ENCODE measurements around the gene DCD. TPM values are rescaled to one million over a fixed set of nuclear protein-coding genes. Genes with fewer than 3 reads are reported as not detected.
A peak's percentile ranks its signal among the peaks of the same experiment; 100 is the strongest.
"Not testable (repeated sequence)": the region's sequence is repeated elsewhere in the genome, so short reads cannot be mapped to it uniquely, and the experiment has no call there.

DCD gene
- total RNA-seq, 6 donors from 2014 or later, result not detected

- H3K36me3 ChIP-seq, result no peaks in the 10 kb centered on the region
- no peak overlapping the region for H3K4me3 ChIP-seq
- no peaks in the 10 kb centered on the region for H3K27me3 ChIP-seq
- DNase-seq, result no peak
- H3K9me3 ChIP-seq, result no peaks in the 10 kb centered on the region
- peak in 1 of 2 donors; percentile 8 for ATAC-seq (ENCODE audit: low FRiP score in 2 of 2)
- no peak overlapping the region for H3K27ac ChIP-seq
- 39 to 53% methylated on average over 3 of the region's 3 CpGs for WGBS, 2 donors
- peaks cover 0 to 9% (median 7%) of the 10 kb centered on the region in 4 donors for H3K4me1 ChIP-seq
- TF ChIP-seq EP300 (IDR thresholded peaks at IDR 0.05) (no peak), CTCF (IDR thresholded peaks at IDR 0.05) (peak in 5 of 6 experiments; percentile 15 to 38 (median 28))
Observed at GRCh38 chr12:54680374-54680773, 32.2 kb upstream of the DCD start.

GRCh38 chr12:54678131-54678530, 30.0 kb upstream of the DCD start:
- Histone ChIP-seq H3K27ac (no peak overlapping the region), H3K36me3 (no peaks in the 10 kb centered on the region), H3K27me3 (no peaks in the 10 kb centered on the region), H3K9me3 (no peaks in the 10 kb centered on the region), H3K4me1 (no peaks in the 10 kb centered on the region), H3K4me3 (no peak overlapping the region)
- TF ChIP-seq EP300 (IDR thresholded peaks at IDR 0.05), result no peak
- TF ChIP-seq CTCF (IDR thresholded peaks at IDR 0.05), result no peak
- no peak for TF ChIP-seq POLR2AphosphoS5 (IDR thresholded peaks at IDR 0.05)
- no peak for TF ChIP-seq POLR2A (IDR thresholded peaks at IDR 0.05)
- ATAC-seq (ENCODE audit: low FRiP score in 2 of 2) (no peak), DNase-seq (no peak)
- WGBS, 2 donors, result 78 to 92% methylated on average over 5 of the region's 5 CpGs

- no peaks in the 10 kb centered on the region for H3K36me3 ChIP-seq
- no peak for TF ChIP-seq POLR2AphosphoS5 (IDR thresholded peaks at IDR 0.05)
- ATAC-seq (ENCODE audit: low FRiP score in 2 of 2) (no peak), DNase-seq (no peak)
- no peaks in the 10 kb centered on the region for H3K27me3 ChIP-seq
- H3K27ac ChIP-seq, result no peak overlapping the region
- H3K9me3 ChIP-seq, result no peaks in the 10 kb centered on the region
- no peaks in the 10 kb centered on the region for H3K4me1 ChIP-seq
- WGBS, 2 donors, result 81 to 85% methylated on average over 5 of the region's 5 CpGs
- H3K4me3 ChIP-seq, result no peak overlapping the region
Observed at GRCh38 chr12:54667945-54668344, 19.8 kb upstream of the DCD start.

GRCh38 chr12:54666008-54666407, 17.8 kb upstream of the DCD start:
- Histone ChIP-seq H3K4me1 (no peaks in the 10 kb centered on the region), H3K9me3 (no peaks in the 10 kb centered on the region), H3K27ac (no peak overlapping the region), H3K27me3 (no peaks in the 10 kb centered on the region), H3K4me3 (no peak overlapping the region), H3K36me3 (no peaks in the 10 kb centered on the region)
- 60 to 69% methylated on average over 3 of the region's 3 CpGs for WGBS, 2 donors
- ATAC-seq (ENCODE audit: low FRiP score in 2 of 2), result no peak
- no peak for TF ChIP-seq CTCF (IDR thresholded peaks at IDR 0.05)
- TF ChIP-seq POLR2AphosphoS5 (IDR thresholded peaks at IDR 0.05), result no peak
- TF ChIP-seq EP300 (IDR thresholded peaks at IDR 0.05), result no peak
- TF ChIP-seq POLR2A (IDR thresholded peaks at IDR 0.05), result no peak
- no peak for DNase-seq

- not testable (repeated sequence) for H3K9me3 ChIP-seq; ATAC-seq (ENCODE audit: low FRiP score in 2 of 2); H3K27me3 ChIP-seq; H3K36me3 ChIP-seq; H3K4me3 ChIP-seq; DNase-seq; H3K4me1 ChIP-seq; H3K27ac ChIP-seq
- 78 to 81% methylated on average over 3 of the region's 3 CpGs for WGBS, 2 donors
Observed at GRCh38 chr12:54665022-54665635, 17.0 kb upstream of the DCD start.

GRCh38 chr12:54663603-54664002, 15.4 kb upstream of the DCD start:
- Histone ChIP-seq H3K36me3 (no peaks in the 10 kb centered on the region), H3K4me3 (no peak overlapping the region), H3K27ac (no peak overlapping the region), H3K4me1 (no peaks in the 10 kb centered on the region), H3K27me3 (no peaks in the 10 kb centered on the region), H3K9me3 (no peaks in the 10 kb centered on the region)
- no peak for ATAC-seq (ENCODE audit: low FRiP score in 2 of 2)
- TF ChIP-seq POLR2A (IDR thresholded peaks at IDR 0.05), result no peak
- TF ChIP-seq POLR2AphosphoS5 (IDR thresholded peaks at IDR 0.05), result no peak
- no peak for TF ChIP-seq CTCF (IDR thresholded peaks at IDR 0.05)
- TF ChIP-seq EP300 (IDR thresholded peaks at IDR 0.05), result no peak
- 74 to 78% methylated on average over 3 of the region's 3 CpGs for WGBS, 2 donors
- no peak for DNase-seq

Data from upper lobe of left lung (tissue), 6 donors.